ENCODE data around the gene GP5. TPM values are rescaled to one million over a fixed set of nuclear protein-coding genes. Genes with fewer than 3 reads are reported as not detected.

The GP5 gene
- total and polyA plus RNA-seq, 3 donors from 2014 or later: 0.06 to 0.16 TPM; not detected in 1

DNA sequence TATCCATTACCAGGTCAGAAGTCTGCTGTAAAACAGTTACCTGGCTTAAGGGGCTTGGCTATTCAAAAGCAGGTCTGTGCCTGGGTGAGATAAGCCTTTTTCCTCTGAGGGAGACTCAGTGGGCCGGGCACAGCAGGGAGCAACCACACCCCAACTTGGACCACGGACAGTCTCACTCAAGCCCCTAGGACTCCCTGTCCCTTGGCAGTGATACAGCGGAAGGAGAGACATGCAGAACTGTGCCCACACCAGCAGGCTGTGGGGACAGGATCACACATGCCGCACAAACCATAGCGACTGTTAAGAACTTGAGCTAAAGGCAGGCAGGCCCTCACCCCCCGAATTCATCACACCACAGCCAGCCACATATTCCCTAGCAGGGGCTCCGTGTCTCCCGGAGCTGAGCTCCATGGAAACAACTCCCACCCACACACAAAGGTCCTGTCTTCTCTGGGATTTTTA is 2.8 kb upstream of the GP5 start:
- no peak overlapping the region for H3K27ac ChIP-seq
- H3K36me3 ChIP-seq (ENCODE audit: low read depth, missing control alignments): no peaks in the 10 kb centered on the region
- H3K9me3 ChIP-seq: no peaks in the 10 kb centered on the region
- no peak for DNase-seq
- 66 to 68% methylated on average over 8 of the region's 8 CpGs for WGBS, 2 donors
- H3K4me3 ChIP-seq: no peak overlapping the region
- no peak for TF ChIP-seq POLR2A (IDR thresholded peaks at IDR 0.05)
- TF ChIP-seq, protein P1, sequence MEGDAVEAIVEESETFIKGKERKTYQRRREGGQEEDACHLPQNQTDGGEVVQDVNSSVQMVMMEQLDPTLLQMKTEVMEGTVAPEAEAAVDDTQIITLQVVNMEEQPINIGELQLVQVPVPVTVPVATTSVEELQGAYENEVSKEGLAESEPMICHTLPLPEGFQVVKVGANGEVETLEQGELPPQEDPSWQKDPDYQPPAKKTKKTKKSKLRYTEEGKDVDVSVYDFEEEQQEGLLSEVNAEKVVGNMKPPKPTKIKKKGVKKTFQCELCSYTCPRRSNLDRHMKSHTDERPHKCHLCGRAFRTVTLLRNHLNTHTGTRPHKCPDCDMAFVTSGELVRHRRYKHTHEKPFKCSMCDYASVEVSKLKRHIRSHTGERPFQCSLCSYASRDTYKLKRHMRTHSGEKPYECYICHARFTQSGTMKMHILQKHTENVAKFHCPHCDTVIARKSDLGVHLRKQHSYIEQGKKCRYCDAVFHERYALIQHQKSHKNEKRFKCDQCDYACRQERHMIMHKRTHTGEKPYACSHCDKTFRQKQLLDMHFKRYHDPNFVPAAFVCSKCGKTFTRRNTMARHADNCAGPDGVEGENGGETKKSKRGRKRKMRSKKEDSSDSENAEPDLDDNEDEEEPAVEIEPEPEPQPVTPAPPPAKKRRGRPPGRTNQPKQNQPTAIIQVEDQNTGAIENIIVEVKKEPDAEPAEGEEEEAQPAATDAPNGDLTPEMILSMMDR (IDR thresholded peaks at IDR 0.05): no peak
- no peaks in the 10 kb centered on the region for H3K27me3 ChIP-seq
- H3K4me1 ChIP-seq: peaks cover 3% of the 10 kb centered on the region
- intact Hi-C loops (cut with DNase I; ENCODE audit: low total_unique reads): loop anchor here (5.0 kb wide), 1 partner anchor 60 kb away; no protein-coding TSS in a partner anchor

DNA sequence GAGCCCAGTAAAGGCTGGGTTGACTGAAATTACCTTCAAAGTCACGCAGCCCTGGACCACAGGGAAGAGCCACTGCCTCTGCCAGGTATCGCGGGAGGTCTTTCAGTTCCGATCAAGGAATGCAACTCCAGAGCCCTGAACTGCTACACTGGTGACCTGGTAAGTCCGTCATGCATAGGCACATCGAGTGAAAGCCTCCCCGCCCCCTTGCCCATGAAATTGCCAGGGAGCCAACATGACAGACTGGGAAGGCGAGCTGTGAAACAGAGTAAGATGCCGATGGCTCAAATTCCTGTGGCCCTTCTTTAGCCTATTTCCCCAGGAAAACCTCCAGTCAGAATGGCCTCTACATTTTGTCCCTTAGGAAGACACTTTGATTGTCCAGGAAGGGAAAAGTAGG is 2.3 kb upstream of the GP5 start:
- no peak for TF ChIP-seq POLR2A (IDR thresholded peaks at IDR 0.05)
- TF ChIP-seq, protein P1 (IDR thresholded peaks at IDR 0.05): no peak
- Histone ChIP-seq H3K4me1 (peaks cover 5% of the 10 kb centered on the region), H3K36me3 (ENCODE audit: low read depth, missing control alignments) (no peaks in the 10 kb centered on the region), H3K27me3 (no peaks in the 10 kb centered on the region), H3K9me3 (no peaks in the 10 kb centered on the region), H3K27ac (no peak overlapping the region), H3K4me3 (no peak overlapping the region)
- intact Hi-C loops (cut with DNase I; ENCODE audit: low total_unique reads): loop anchor here (5.0 kb wide), 1 partner anchor 59 kb away; no protein-coding TSS in a partner anchor
- WGBS, 2 donors: 88 to 90% methylated on average over 5 to 9 of the region's 9 CpGs
- DNase-seq: no peak

DNA sequence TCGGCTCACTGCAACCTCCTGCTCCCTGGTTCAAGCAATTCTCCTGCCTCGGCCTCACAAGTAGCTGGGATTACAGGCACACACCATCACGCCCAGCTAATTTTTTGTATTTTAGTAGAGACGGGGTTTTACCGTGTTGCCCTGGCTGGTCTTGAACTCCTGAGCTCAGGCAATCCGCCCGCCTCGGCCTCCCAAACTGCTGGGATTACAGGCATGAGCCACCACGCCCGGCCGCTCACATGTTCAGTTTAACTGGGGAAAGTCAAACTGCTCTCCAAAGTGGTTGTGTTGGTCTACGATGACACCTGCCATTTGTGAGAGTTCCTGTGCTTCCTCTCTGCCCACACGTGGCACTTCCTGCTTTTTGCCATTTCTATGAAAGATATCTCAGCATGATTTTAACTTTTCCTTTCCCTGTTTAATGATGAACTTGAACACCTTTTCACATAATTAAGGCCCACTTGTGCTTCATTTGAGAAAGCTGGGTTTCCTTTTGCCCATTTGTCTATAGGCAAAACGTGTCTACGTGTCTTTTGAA is 877 bp upstream of the GP5 start:
- intact Hi-C loops (cut with DNase I; ENCODE audit: low total_unique reads): loop anchor here (5.0 kb wide), 1 partner anchor 58 kb away; no protein-coding TSS in a partner anchor
- Histone ChIP-seq H3K4me1 (peaks cover 5% of the 10 kb centered on the region), H3K27ac (no peak overlapping the region), H3K36me3 (ENCODE audit: low read depth, missing control alignments) (no peaks in the 10 kb centered on the region), H3K4me3 (no peak overlapping the region), H3K9me3 (no peaks in the 10 kb centered on the region), H3K27me3 (no peaks in the 10 kb centered on the region)
- 76 to 84% methylated on average over 13 to 15 of the region's 15 CpGs for WGBS, 2 donors
- TF ChIP-seq, protein P1 (IDR thresholded peaks at IDR 0.05): no peak
- TF ChIP-seq POLR2A (IDR thresholded peaks at IDR 0.05): no peak
- no peak for DNase-seq

DNA sequence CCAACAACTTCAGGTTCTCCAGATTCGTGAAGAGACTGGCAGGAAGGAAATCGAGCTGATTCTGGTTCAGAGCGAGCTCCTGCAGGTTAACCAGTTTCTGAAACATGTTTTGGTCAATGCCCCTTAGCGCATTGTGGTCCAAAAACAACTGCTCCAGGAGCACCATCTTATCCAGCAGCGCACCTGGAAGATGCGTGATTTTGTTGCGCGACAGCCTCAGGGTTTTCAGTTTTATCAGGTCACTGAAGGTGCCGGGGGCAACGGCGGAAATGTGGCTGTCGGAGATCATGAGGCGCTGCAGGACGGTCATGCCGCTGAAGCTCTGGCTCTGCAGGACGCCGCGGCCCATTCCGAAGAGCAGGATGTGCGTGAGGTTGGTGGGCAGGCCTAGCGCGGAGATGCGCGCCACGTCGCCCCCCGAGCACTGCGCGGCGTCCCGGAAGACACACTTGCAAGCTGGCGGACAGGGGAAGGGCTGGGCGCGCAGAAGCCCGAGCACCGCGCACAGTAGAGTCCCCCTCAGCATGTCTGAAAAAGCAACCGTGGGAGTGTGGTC is 1.2 kb downstream of the GP5 start:
- no peaks in the 10 kb centered on the region for H3K36me3 ChIP-seq (ENCODE audit: low read depth, missing control alignments)
- H3K27ac ChIP-seq: no peak overlapping the region
- H3K27me3 ChIP-seq: no peaks in the 10 kb centered on the region
- no peak for DNase-seq
- H3K9me3 ChIP-seq: no peaks in the 10 kb centered on the region
- intact Hi-C loops (cut with DNase I; ENCODE audit: low total_unique reads): no loop called here
- WGBS, 2 donors: 11 to 13% methylated on average over 8 to 37 of the region's 38 CpGs
- no peak for TF ChIP-seq POLR2A (IDR thresholded peaks at IDR 0.05)
- TF ChIP-seq, protein P1 (IDR thresholded peaks at IDR 0.05): no peak
- peaks cover 5% of the 10 kb centered on the region for H3K4me1 ChIP-seq
- peak overlapping the region in 1 of 2 donors; percentile 24 for H3K4me3 ChIP-seq

Data from testis (tissue), 3 donors.